GM12878 (cell line): ENCODE results near the gene EPHA2. TPM values are rescaled to one million over a fixed set of nuclear protein-coding genes. Genes with fewer than 3 reads are reported as not detected.

Experiments
- ATAC-seq: fragments of 200-7000 bp; cut with Tn5 transposase; 3 replicates; pipeline ENCODE4 v1.9.1; 2020; ENCODE audit warnings: mild to moderate bottlenecking, moderate library complexity
- BruUV-seq: library from RNA; stranded (reverse); fragments of 400-500 nt; replicated peaks from 2 replicates; lab custom pipeline; 2021; lab: Mats Ljungman, UMichigan
- CTCF ChIA-PET: fragments of 300-600 bp; sonication (Branson Sonifier 250); formaldehyde crosslinking; extraction: SDS; loops from one replicate; lab custom pipeline; 2021; ENCODE audit warnings: inconsistent platforms; lab: Yijun Ruan, JAX
- POLR2A ChIA-PET: fragments of 350-600 bp; formaldehyde crosslinking; extraction: SDS; loops from one replicate; lab custom pipeline; 2021; ENCODE audit warnings: inconsistent platforms; lab: Charles Lee
- RAD21 ChIA-PET: fragments of 300-600 bp; sonication (Branson Sonifier 250); formaldehyde crosslinking; loops from one replicate; lab custom pipeline; 2023; ENCODE audit warnings: antibody characterized with exemption; ENCODE audit not compliant: unreplicated experiment; lab: Charles Lee
- SMC1A ChIA-PET: fragments of 300-600 bp; sonication (Branson Sonifier 250); formaldehyde crosslinking; loops from one replicate; lab custom pipeline; 2023; ENCODE audit not compliant: unreplicated experiment, uncharacterized antibody; lab: Charles Lee
- DNase-seq: peaks from one replicate; pipeline ENCODE4 v3.0.0-alpha.2; 2011; ENCODE audit warnings: low read depth, low spot score
- FAIRE-seq: peaks from 3 replicates; lab custom pipeline; 2011; peaks lifted over from hg19 to GRCh38; lab: Jason Lieb, UNC
- H2AFZ ChIP-seq: 2 replicates; pipeline ENCODE4 v1.6.0; 2011; ENCODE audit warnings: low read depth, low read length, control low read depth; ENCODE audit not compliant: control insufficient read depth
- H3K27ac ChIP-seq: 2 replicates; pipeline ENCODE4 v1.5.1; 2011; ENCODE audit warnings: control low read depth; ENCODE audit not compliant: control insufficient read depth, insufficient read depth
- H3K27me3 ChIP-seq, 2 experiments: replicated peaks in 1 of 2; 2 replicates each; pipeline versions ENCODE4 v1.6.0 to v1.6.1; 2011; ENCODE audit warnings: low read length in 1 of 2; ENCODE audit not compliant: control insufficient read depth in 2 of 2, insufficient read depth in 2 of 2
- H3K36me3 ChIP-seq, 2 experiments: 2 replicates each; pipeline ENCODE4 v1.5.1; 2011; ENCODE audit warnings: low read length in 1 of 2; ENCODE audit not compliant: control insufficient read depth in 2 of 2, insufficient read depth in 2 of 2
- H3K4me1 ChIP-seq: 2 replicates; pipeline ENCODE4 v1.6.1; 2011; ENCODE audit warnings: mild to moderate bottlenecking, low read length, moderate library complexity, mixed read lengths; ENCODE audit not compliant: control insufficient read depth, insufficient read depth
- H3K4me2 ChIP-seq: 2 replicates; pipeline ENCODE4 v1.6.0; 2011; ENCODE audit warnings: control low read depth; ENCODE audit not compliant: control insufficient read depth, insufficient read depth
- H3K4me3 ChIP-seq: fragments of 200-600 bp; sonication (generic); 2 replicates; pipeline ENCODE4 v1.5.1; 2016
- H3K79me2 ChIP-seq: 2 replicates; pipeline ENCODE4 v1.6.0; 2011; ENCODE audit warnings: low read length; ENCODE audit not compliant: control insufficient read depth, insufficient read depth
- H3K9ac ChIP-seq: 2 replicates; pipeline ENCODE4 v1.8.0; 2011; ENCODE audit warnings: low read length, control low read depth, mixed read lengths; ENCODE audit not compliant: control insufficient read depth, insufficient read depth
- H3K9me3 ChIP-seq: replicated peaks from 3 replicates; pipeline ENCODE4 v1.5.1; 2011; ENCODE audit warnings: mild to moderate bottlenecking, low read length; ENCODE audit not compliant: control insufficient read depth, insufficient read depth
- H4K20me1 ChIP-seq: 2 replicates; pipeline ENCODE4 v1.6.0; 2011; ENCODE audit not compliant: control insufficient read depth, insufficient read depth
- CHD2 ChIP-seq: IDR thresholded peaks from 2 replicates; pipeline ENCODE4 v1.6.1; 2011; ENCODE audit warnings: low read depth, low read length, improper control_type of control experiment, borderline replicate concordance
- EED ChIP-seq: sonication (generic); IDR thresholded peaks from 2 replicates; pipeline ENCODE4 v1.6.1; 2016; ENCODE audit warnings: antibody characterized with exemption, low read depth
- EZH2 ChIP-seq: IDR thresholded peaks from 2 replicates; pipeline ENCODE4 v1.6.1; 2012; ENCODE audit warnings: low read depth, mild to moderate bottlenecking, control low read depth, inconsistent platforms, low read length, borderline replicate concordance; ENCODE audit not compliant: control insufficient read depth
- GATAD2B ChIP-seq: fragments of 450-650 bp; conservative IDR thresholded peaks from 2 replicates; pipeline ENCODE4 v1.6.1; 2017; ENCODE audit warnings: low read depth, mild to moderate bottlenecking, moderate library complexity
- HDGF ChIP-seq: fragments of 450-650 bp; IDR thresholded peaks from 2 replicates; pipeline ENCODE4 v1.6.1; 2016; ENCODE audit warnings: antibody characterized with exemption
- KLF5 ChIP-seq: fragments of 450-650 bp; IDR thresholded peaks from 2 replicates; pipeline ENCODE4 v1.6.1; 2014; ENCODE audit warnings: mild to moderate bottlenecking; ENCODE audit not compliant: partially characterized antibody
- NR2C1 ChIP-seq: fragments of 450-650 bp; IDR thresholded peaks from 2 replicates; pipeline ENCODE4 v1.6.1; 2017; ENCODE audit warnings: antibody characterized with exemption, mild to moderate bottlenecking, moderate library complexity
- POLR2A ChIP-seq: IDR thresholded peaks from 2 replicates; pipeline ENCODE4 v1.6.1; 2011; ENCODE audit warnings: low read depth, mild to moderate bottlenecking, low read length
- RFX5 ChIP-seq: IDR thresholded peaks from 2 replicates; pipeline ENCODE4 v1.6.1; 2011; ENCODE audit warnings: low read depth, low read length, improper control_type of control experiment
- SRF ChIP-seq, 2 experiments: IDR thresholded peaks; 2 replicates each; pipeline ENCODE4 v1.6.1; 2011; ENCODE audit warnings: low read depth in 2 of 2, low read length in 2 of 2, mild to moderate bottlenecking in 1 of 2, moderate library complexity in 1 of 2
- TCF3 ChIP-seq: IDR thresholded peaks from 2 replicates; pipeline ENCODE4 v1.6.1; 2012; ENCODE audit warnings: low read depth, mild to moderate bottlenecking, low read length, borderline replicate concordance; ENCODE audit not compliant: insufficient read depth
- WGBS: methylation state at CpG from one replicate; pipeline ENCODE4 v1.1.6; 2016; ENCODE audit warnings: low lambda C conversion rate; ENCODE audit not compliant: insufficient replicate concordance, insufficient coverage; ENCODE audit errors: missing lambda C conversion rate; 5-methylcytosine and 5-hydroxymethylcytosine counted together
- in situ Hi-C: fragments of 300-500 bp; cut with MboI; formaldehyde crosslinking; loops from 9 replicates; pipeline ENCODE4 v1.14.3; 2018; ENCODE audit warnings: mixed read lengths
- intact Hi-C: fragments of 100-400 bp; cut with micrococcal nuclease; formaldehyde crosslinking; loops from one replicate; pipeline ENCODE4 v1.14.2; 2022; ENCODE audit not compliant: unreplicated experiment
- polyA plus RNA-seq, 11 experiments: library from polyadenylated mRNA; depleted of rRNA in 4 of 11; unstranded in 6 of 11; stranded (reverse) in 5 of 11; fragments of >200 nt; fragmentation: Nextera tagmentation in 4 of 11; fragmentation: Illumina TruSeq in 1 of 11; extraction: Ambion mirVana in 4 of 11; extraction: Trizol in 1 of 11; gene quantifications; 1 replicate in 1 of 11; 2 replicates in 10 of 11; pipeline versions ENCODE4 v1.2.1 to v1.2.3, GENCODE V29; 2011 to 2016; ENCODE audit warnings: inconsistent platforms in 2 of 11, missing spikeins in 2 of 11, low read depth in 1 of 11
- total RNA-seq, 4 experiments: library from RNA; depleted of rRNA in 3 of 4; stranded (reverse); fragments of >200 nt in 3 of 4; fragmentation: Illumina TruSeq in 1 of 4; extraction: Trizol in 1 of 4; gene quantifications; 2 replicates each; pipeline versions ENCODE4 v1.2.1 to v1.2.3, GENCODE V29; 2013 to 2021

The EPHA2 gene
- total and polyA plus RNA-seq, 10 of the 15 experiments (the other 5 are each of a cell fraction or from before 2014, with no cell fraction given) = 0.04 to 0.51 (median 0.23) TPM; not detected in 2

DNA sequence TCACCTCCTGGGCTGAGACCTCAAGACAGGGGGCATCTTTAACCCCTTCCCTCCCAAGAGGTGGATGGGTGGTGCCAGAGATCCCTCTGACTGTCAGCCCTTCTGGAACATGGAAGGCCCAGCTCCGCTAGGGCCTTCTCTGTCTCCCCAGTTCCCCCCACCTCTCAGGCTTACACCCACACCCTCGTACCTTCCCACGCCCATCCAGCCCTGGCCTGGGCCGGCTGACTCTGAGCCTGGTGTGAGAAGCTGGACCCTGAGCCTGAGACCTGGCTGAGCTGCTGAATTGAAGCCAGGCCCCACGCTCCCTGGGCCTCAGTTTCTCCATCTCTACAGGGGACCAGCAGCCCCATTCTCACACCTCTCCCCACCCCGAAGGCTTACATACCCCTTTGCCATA, 5.4 kb downstream of the EPHA2 start:
- 12% methylated on average over 6 of the region's 6 CpGs for WGBS
- intact Hi-C loops = no loop called here
- H4K20me1 ChIP-seq = no peaks in the 10 kb centered on the region

DNA sequence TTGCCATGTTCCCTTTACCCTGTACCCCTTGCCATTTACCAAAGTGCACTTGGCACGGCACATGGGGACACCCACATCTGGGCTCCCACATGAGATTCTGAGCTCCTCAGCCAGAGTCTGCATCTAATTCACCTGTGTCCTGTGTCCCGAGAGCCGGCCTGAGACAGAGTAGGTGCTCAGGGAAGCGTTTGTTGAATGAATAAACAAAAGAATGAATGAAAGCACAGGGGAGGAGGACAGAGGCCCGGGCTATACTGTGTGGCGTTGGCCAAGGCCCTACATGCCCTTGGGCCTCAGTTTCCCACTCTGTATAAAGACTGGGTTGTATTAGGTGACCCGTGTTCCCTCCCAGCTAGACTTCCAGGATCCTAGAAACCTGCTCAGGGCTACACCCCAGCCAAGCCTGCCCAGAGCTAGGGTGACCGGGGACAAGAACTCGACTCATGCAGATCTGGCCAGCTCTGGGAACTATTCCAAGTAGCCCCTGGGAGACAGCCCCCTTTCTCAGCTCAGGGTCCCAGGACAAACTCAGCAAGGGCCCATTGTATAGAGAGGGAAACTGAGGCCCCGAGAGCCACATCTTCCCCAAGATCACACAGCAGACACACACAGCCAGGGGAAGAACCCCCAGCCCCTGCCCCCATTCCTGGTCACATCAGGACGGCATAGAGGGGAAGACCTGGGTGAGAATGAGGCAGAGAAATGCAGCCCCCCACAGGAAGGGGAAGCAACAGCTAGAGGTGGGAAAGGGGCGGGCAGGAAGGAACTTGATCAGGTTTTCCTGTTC, 6.0 kb downstream of the EPHA2 start:
- ChIA-PET RAD21 (interaction anchor here (1.0 kb wide), 1 partner anchor 67 kb away, joined by 3 read pairs; no protein-coding TSS in a partner anchor), SMC1A (no interaction called here)

More for the DNA sequence above, 5.4 kb downstream of the EPHA2 start:
- Histone ChIP-seq H3K4me2 (no peak overlapping the region), H3K27ac (no peak overlapping the region), H3K9ac (no peak overlapping the region), H3K27me3 (peaks cover 3 to 6% of the 10 kb centered on the region in 2 experiments; a peak in 3 of 4 replicates), H2AFZ (no peak overlapping the region), H3K4me1 (peaks cover 12% of the 10 kb centered on the region), H3K79me2 (no peaks in the 10 kb centered on the region), H3K4me3 (no peak overlapping the region), H3K9me3 (no peaks in the 10 kb centered on the region), H3K36me3 (no peaks in the 10 kb centered on the region)
- in situ Hi-C loops = no loop called here
- DNase-seq (no peak), ATAC-seq (no peak), FAIRE-seq (no peak)
- CTCF ChIA-PET = interaction anchor here (1.7 kb wide), 1 partner anchor 68 kb away, joined by 8 read pairs; no protein-coding TSS in a partner anchor
- SMC1A ChIA-PET = no interaction called here
- no TSS peak for BruUV-seq
- RAD21 ChIA-PET = interaction anchor here (1.0 kb wide), 1 partner anchor 68 kb away, joined by 3 read pairs; no protein-coding TSS in a partner anchor
- POLR2A ChIA-PET = no interaction called here
- TF ChIP-seq EZH2 (no peak), EED (no peak), GATAD2B (no peak), CHD2 (no peak)

More for the DNA sequence above, 6.0 kb downstream of the EPHA2 start:
- no peak for TF ChIP-seq TCF3
- no peak for TF ChIP-seq RFX5
- TF ChIP-seq NR2C1 = no peak
- no peak for TF ChIP-seq SRF (IDR thresholded peaks at IDR 0.05; ENCODE audit: low read depth in 2 of 2, low read length in 2 of 2)
- TF ChIP-seq KLF5 = no peak
- no peak for TF ChIP-seq HDGF
- TF ChIP-seq POLR2A = no peak
- TF ChIP-seq, all 136 proteins: peak for 0
- intact Hi-C loops = no loop called here
- H3K4me1 ChIP-seq = peaks cover 12% of the 10 kb centered on the region
- H3K36me3 ChIP-seq = no peaks in the 10 kb centered on the region
- WGBS = 19% methylated on average over 11 of the region's 12 CpGs
- no TSS peak for BruUV-seq
- H4K20me1 ChIP-seq = no peaks in the 10 kb centered on the region
- H3K27ac ChIP-seq = no peak overlapping the region
- POLR2A ChIA-PET = no interaction called here
- in situ Hi-C loops = no loop called here
- ATAC-seq (no peak), FAIRE-seq (no peak), DNase-seq (no peak)
- no peak overlapping the region for H3K9ac ChIP-seq
- no peak overlapping the region for H3K4me3 ChIP-seq
- H3K4me2 ChIP-seq = no peak overlapping the region
- H3K27me3 ChIP-seq = peaks cover 1 to 3% of the 10 kb centered on the region in 2 experiments; a peak in 3 of 4 replicates
- no peaks in the 10 kb centered on the region for H3K9me3 ChIP-seq
- CTCF ChIA-PET = no interaction called here
- no peaks in the 10 kb centered on the region for H3K79me2 ChIP-seq
- no peak overlapping the region for H2AFZ ChIP-seq
